Measurements from ENCODE around the gene EP400. TPM values are rescaled to one million over a fixed set of nuclear protein-coding genes. Genes with fewer than 3 reads are reported as not detected.
A peak's percentile ranks its signal among the peaks of the same experiment; 100 is the strongest.

The EP400 gene
- total and polyA plus RNA-seq, 2 of the 13 experiments (the other 11 are each of a cell fraction or from before 2014, with no cell fraction given) = 4.9 to 5.0 TPM

GRCh38 chr12:132117558-132117875, 167.8 kb downstream of the EP400 start:
- H3K36me3 ChIP-seq (replicated peaks in 1 of 2; ENCODE audit: control insufficient read depth in 1 of 2, insufficient read depth in 2 of 2, low read length in 2 of 2) = peaks cover 15 to 50% of the 10 kb centered on the region in 2 experiments; a peak in 4 of 5 replicates
- no peaks in the 10 kb centered on the region for H3K4me1 ChIP-seq (ENCODE audit: insufficient read depth, low read length)
- no peak overlapping the region for H3K4me2 ChIP-seq (ENCODE audit: low read depth, low read length)
- intact Hi-C loops (cut with micrococcal nuclease; ENCODE audit: unreplicated experiment) (no loop called here), in situ Hi-C loops (cut with HindIII; ENCODE audit: extremely low pct_ligation_motif_present, low pct_unique_long_range_greater_than_20kb) (no loop called here)
- H4K20me1 ChIP-seq (ENCODE audit: insufficient read depth, low read length) = 0 out of 2 replicates have a peak, but pooled peaks cover 2% of the 10 kb centered on the region
- ChIA-PET CTCF (ENCODE audit: low intra/inter-chr PET ratio, low total read pairs) (no interaction called here), POLR2A (no interaction called here)
- ATAC-seq (peak; percentile 45), FAIRE-seq (no peak), DNase-seq (ENCODE audit: low spot score) (no peak)
- 95% methylated on average over 8 of the region's 10 CpGs for WGBS (ENCODE audit: low lambda C conversion rate)
- no peak overlapping the region for H3K4me3 ChIP-seq (replicated peaks in 1 of 3; ENCODE audit: insufficient read depth in 1 of 3, low read depth in 2 of 3, low read length in 3 of 3)
- no peaks in the 10 kb centered on the region for H3K27me3 ChIP-seq (ENCODE audit: control insufficient read depth in 1 of 2, insufficient read depth in 2 of 2, low read length in 2 of 2)
- no peak overlapping the region for H2AFZ ChIP-seq (ENCODE audit: low read length)
- no TSS peak for BruUV-seq (replicated peaks)
- H3K27ac ChIP-seq (ENCODE audit: extremely low read length, insufficient read depth, low read length) = no peak overlapping the region
- H3K9ac ChIP-seq (ENCODE audit: insufficient read depth, low read depth, low read length) = no peak overlapping the region
- H3K9me3 ChIP-seq (ENCODE audit: low read length) = no peaks in the 10 kb centered on the region
- TF ChIP-seq GPN1 (CRISPR knock-in tag; IDR thresholded peaks at IDR 0.05; ENCODE audit: borderline replicate concordance) (no peak), ZBTB42 (CRISPR knock-in tag; IDR thresholded peaks at IDR 0.05) (no peak), AGO2 (optimal IDR thresholded peaks at IDR 0.05; ENCODE audit: low read depth, low read length) (peak; percentile 5), KLF15 (CRISPR knock-in tag; IDR thresholded peaks at IDR 0.05; ENCODE audit: borderline replicate concordance) (no peak), THAP11 (CRISPR knock-in tag; IDR thresholded peaks at IDR 0.05) (no peak), NFYC (CRISPR knock-in tag; IDR thresholded peaks at IDR 0.05) (peak; percentile 61), ZNF687 (CRISPR knock-in tag; IDR thresholded peaks at IDR 0.05) (0 out of 2 replicates have a peak, but pooled peaks have one; percentile 1), ZNF775 (CRISPR knock-in tag; IDR thresholded peaks at IDR 0.05; ENCODE audit: borderline replicate concordance) (no peak), NFYB (CRISPR knock-in tag; IDR thresholded peaks at IDR 0.05) (peak; percentile 61), ZNF207 (IDR thresholded peaks at IDR 0.05; ENCODE audit: borderline replicate concordance) (no peak)
- no peaks in the 10 kb centered on the region for H3K79me2 ChIP-seq (ENCODE audit: insufficient read depth, low read length)
